B cell (primary cell): ENCODE data around the gene RNASE7.

ENCODE experiments used
- CTCF ChIP-seq: fragments of 200-600 bp; IDR thresholded peaks from one replicate; pipeline ENCODE4 v1.8.0; 2022; ENCODE audit warnings: antibody characterized with exemption, mild to moderate bottlenecking
- EZH2 ChIP-seq: IDR thresholded peaks from 2 replicates; pipeline ENCODE4 v1.6.1; 2012; ENCODE audit warnings: borderline replicate concordance, low read depth, mild to moderate bottlenecking, moderate library complexity, low read length; ENCODE audit not compliant: insufficient read depth, poor library complexity, severe bottlenecking

- TF ChIP-seq EZH2 (no peak), CTCF (no peak)
These were observed 19.1 kb downstream of the RNASE7 start for GRCh38 chr14:21061347-21061668.
